Stimulated activated CD4-positive, alpha-beta T cell treated with anti-CD3 and anti-CD28 coated beads, Interleukin-12 subunit alpha, Interleukin-12 subunit beta, amount 100 ng/mL, for 48 hours (primary cell): ENCODE data around the gene FLT3LG.

Experiments used
- DNase-seq, 3 donors: peaks; one replicate each; pipeline ENCODE4 v3.0.0-alpha.2; 2020; ENCODE audit warnings: low read depth in 2 of 3, low spot score in 1 of 3

FLT3LG gene

DNA sequence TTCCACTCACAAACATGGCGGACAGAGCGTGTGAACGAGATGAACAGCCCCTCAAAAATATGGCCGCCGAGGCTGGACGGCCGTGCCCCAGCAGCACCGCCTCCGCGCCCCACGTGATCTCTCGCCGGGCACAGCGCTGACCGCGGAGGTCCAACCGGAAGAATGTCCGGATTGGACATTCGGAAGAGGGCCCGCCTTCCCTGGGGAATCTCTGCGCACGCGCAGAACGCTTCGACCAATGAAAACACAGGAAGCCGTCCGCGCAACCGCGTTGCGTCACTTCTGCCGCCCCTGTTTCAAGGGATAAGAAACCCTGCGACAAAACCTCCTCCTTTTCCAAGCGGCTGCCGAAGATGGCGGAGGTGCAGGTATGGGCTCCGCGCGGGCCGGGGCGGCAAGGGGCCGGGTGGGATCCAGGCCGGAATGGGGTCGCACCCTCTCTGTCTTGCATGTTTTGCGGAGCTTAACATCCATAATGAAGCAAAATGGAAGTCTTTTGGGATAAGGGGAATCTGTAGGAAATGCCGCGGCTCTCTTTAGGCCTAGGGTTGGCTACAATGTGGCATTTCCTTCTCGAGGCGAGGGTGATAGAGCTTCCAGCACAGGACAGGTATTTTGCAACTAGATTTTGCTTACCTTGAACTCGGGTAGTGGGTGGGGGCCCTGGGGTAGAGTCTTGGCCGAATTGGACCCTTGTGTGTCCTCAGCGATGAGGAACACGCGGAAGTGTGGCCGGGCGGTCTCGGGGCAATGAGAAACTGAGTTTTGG lies 13.4 kb downstream of the FLT3LG start, which contains the start of gene RPL13A:
TSS of gene RPL13A (plus strand) at position 332 of the 769 bp plus-strand sequence. CDS start at position 354, 22 bp downstream.
- DNase-seq = peak; percentile 99 to 100 (median 100)

DNA sequence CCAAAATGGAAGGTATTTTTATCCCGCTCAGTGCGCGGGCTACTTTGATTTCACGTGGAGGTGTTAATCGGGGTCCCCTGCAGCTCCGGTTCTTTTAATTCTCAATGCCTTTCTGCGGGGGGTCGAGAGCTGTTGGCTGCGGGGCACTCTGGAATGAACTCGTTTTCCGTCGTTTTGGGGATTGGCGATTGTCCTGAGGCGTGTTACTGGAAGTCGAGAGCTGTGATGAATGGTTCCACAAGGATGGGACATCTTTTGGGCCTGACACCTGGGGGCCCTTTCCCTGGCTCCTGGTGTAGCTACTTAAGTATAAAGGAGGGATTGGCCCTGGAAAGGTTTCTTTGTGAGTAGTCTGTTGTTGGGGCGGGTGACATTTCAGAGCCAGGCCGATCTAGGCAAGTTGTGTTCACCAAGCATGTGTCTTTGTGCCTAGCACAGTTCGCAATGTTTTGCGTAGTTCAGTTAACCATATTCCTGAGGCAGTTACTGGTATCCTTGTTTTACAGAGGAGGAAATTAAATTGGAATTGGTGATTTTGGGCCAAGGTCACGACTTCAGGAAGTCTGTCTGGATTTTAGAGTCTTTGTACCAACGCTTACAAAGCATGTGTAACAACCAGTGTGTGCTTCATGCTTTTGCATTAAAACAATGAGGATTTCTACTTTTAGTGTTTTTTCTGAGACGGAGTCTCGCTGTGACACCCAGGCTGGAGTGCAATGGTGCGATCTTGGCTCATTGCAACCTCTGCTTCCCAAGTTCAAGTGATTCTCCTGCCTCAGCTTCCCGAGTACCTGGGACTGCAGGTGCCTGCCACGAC lies 14.2 kb downstream of the FLT3LG start:
- no peak for DNase-seq

DNA sequence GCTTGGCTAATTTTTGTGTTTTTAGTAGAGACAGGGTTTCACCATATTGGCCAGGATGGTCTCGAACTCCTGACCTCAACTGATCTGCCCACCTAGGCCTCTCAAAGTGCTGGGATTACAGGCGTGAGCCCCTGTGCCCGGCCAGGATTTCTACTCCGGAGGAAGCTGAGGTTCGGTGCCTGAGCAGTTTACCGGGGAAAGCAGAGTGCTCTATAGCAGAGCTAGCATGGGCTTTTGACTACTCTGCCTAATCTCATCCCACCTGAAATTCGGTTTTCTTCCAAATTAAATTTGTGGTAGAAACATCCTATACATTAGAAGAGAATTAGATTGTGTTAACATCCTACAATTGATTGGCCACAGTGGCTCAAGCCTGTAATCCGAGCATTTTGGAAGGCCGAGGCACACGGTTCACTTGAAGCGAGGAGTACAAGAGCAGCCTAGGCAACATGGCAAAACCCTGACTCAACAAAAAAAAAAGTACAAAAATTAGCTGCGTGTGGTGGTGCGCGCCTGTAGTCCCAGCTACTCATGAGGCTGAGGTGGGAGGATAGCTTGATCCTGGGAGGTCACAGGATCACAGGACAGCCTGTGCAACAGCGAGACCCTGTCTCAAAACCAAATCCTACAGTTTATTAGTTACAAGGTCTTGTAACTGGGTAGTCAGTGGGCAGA lies 15.0 kb downstream of the FLT3LG start:
- no peak for DNase-seq

DNA sequence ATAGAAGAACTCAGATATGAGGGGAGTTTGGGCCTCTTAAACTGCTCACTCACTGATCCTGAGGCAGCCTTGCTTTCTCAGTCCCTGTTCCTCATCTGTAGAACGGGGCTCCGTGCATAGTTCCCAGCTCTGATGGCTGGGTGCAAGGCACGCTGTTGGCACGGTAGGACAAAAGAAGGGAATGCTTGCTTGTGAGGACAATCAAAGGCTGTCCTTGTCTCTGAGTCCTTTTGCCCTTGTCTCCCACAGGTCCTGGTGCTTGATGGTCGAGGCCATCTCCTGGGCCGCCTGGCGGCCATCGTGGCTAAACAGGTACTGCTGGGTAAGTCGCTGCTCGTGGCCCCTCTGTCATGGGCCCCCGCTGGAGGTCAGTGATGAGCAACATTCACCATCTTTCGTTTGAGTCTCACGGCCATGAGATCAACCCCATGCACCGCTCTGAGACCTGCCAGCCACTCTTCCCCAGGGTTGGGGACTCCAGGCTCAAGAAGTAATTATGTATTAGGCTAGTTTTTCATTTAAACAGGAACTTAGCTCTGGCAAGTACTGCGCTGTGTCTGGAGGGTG lies 15.7 kb downstream of the FLT3LG start:
- DNase-seq = no peak

DNA sequence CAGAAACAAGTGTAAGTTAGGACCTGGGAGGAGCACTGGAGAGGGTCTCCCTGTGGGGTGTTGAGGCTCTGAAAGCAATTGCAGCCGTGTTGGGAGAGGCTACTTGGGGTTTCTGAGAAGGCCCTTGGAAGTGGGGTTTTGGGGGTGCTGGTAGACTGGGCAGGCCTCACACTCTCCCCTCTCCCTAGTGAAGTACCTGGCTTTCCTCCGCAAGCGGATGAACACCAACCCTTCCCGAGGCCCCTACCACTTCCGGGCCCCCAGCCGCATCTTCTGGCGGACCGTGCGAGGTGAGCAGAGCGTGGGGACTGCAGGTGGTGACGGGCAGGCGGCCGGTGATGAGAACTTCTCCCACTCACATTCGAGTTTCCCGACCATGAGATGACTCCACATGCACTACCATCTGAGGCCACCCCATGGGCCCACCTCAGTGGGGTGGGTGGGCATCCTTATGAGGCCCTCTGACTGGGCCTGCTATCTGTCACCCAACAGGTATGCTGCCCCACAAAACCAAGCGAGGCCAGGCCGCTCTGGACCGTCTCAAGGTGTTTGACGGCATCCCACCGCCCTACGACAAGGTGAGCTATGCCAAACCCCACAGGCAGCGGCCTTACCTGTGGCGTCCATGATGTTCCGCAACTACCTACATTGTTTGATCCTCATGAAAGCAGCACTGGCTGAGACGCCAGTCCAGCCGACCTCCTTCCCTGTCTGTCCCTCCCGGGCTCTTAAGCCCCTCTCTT lies 16.4 kb downstream of the FLT3LG start:
- no peak for DNase-seq

DNA sequence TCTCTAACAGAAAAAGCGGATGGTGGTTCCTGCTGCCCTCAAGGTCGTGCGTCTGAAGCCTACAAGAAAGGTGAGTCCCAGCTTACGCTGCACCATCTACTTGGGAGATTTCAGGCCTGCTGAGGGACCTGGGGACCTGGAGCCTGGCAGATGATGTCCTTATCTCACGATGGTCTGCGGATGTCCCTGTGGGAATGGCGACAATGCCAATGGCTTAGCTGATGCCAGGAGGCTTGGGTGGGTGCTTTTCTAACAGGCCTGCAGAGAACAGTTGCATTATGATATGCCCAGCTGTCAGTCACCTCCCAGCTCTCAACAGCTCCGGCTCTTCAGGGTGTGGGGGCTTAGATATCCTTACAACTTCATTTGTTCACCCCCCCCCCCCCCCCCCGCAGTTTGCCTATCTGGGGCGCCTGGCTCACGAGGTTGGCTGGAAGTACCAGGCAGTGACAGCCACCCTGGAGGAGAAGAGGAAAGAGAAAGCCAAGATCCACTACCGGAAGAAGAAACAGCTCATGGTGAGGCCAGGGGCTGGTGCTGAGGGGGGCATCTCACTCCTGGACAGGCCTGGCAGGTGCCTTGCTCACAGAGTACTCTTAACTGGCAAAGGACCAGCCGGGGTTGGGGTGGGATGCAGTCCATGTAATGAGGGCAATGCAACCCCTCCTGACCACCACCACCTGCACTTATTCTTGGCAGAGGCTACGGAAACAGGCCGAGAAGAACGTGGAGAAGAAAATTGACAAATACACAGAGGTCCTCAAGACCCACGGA lies 17.2 kb downstream of the FLT3LG start:
- DNase-seq = no peak

DNA sequence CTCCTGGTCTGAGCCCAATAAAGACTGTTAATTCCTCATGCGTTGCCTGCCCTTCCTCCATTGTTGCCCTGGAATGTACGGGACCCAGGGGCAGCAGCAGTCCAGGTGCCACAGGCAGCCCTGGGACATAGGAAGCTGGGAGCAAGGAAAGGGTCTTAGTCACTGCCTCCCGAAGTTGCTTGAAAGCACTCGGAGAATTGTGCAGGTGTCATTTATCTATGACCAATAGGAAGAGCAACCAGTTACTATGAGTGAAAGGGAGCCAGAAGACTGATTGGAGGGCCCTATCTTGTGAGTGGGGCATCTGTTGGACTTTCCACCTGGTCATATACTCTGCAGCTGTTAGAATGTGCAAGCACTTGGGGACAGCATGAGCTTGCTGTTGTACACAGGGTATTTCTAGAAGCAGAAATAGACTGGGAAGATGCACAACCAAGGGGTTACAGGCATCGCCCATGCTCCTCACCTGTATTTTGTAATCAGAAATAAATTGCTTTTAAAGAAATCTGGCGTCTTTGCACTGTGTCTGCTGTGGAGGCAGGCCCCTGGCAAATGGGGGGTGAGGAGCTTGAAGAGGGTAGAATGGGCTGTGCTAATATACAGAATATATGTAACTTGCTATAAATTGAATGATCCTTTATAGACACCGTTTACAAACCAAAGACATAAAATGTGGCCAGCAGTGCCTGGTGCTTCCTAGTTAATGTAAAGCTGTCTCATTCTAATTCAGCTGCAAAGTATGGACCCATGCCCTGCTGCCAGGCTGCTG lies 18.0 kb downstream of the FLT3LG start:
- DNase-seq = no peak

DNA sequence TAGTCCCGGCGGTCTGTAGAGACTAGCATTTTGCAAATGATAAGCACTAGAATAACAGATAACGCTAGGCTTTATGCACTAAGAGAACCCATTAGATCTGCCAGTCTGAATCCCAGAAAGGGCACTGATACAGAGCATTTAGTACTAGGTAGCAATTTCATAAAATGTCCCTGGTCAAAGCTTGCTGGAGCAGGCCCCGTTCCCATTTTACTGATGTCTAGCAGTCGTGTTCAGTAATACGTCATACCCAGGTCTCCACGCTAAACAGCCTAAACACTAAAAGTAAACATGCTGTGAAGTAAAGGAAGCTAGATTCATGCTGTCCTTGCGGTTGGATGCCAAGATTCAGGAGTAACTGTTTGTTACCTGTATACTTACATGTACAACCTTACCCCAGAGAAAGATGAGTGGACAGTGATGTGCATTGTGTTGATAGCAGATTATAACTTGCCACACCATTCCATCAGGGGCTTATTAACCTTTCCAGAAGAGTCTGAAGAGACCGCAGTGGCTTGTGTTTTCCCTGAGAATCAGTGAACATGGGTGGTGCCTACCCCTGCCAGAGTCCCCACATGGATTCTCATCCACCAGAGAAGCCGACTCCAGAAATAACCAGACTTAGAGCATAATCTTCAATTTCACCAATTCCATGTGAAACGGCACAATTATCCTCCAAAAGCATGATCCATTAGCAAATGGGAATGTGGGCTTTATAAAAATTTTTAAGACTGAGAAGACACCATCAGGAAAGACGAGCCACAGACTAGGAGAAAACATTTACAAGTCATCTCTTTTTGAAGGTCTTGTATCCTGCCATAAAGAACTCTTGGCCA lies 18.8 kb downstream of the FLT3LG start:
- no peak for DNase-seq

DNA sequence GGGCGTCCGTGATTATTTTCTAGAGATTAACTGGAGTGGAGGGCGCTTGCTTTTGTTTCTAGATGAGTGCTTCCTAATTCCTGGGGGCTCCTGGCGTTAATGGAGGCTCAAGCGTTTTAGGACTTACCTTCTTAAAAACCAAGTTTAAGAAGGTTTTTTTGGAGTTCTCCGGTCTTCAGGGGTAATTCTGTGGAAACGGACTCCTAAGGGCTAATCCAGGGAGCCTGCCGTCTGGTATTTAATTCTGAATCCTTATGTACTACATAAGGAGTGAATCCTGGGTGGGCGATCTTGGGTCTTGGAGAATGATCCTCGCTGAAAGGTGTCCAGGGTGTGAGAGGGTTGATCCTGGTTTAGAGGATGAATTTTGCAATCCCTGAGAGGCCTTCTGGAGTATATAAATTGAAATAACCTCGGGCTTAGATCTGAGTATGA lies 22.6 kb downstream of the FLT3LG start:
- no peak for DNase-seq

DNA sequence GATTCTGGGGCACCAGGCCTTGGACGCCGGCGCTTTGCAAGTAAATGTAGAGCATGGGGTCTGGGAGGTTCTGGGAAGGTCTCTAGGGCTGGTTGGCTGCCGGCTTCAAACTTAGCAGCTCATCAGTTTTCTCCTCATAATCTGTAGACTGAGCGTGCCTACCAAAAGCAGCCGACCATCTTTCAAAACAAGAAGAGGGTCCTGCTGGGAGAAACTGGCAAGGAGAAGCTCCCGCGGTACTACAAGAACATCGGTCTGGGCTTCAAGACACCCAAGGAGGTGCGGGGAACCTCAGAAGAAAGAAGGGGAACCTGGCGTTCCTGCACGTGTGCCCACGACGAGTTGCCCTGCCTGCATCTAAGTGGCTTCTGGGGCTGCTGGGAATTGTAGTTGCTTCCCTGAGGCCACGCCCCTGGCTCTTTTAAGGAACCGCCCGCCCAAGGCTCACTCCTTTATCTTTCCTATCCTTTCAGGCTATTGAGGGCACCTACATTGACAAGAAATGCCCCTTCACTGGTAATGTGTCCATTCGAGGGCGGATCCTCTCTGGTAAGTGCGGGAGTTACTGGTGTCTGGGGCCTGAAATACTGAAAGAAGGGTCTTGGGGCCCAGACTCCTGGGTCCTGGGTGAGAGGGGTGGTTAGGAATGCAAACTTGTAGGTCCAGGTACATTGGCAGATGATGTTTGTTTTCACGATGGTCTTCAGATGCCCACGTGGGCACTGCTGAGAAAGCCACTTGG lies 23.2 kb downstream of the FLT3LG start:
- peak in 1 of 3 donors; percentile 63 for DNase-seq

DNA sequence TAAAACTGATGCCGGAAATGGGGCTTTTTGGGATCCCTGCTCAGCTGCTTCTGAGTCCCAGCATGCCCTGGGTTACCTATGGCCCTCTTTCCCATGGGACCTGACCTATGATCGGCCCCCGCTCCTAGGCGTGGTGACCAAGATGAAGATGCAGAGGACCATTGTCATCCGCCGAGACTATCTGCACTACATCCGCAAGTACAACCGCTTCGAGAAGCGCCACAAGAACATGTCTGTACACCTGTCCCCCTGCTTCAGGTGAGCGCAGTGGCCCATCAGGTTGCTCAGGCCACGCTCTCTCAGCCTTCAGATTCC lies 23.7 kb downstream of the FLT3LG start:
- DNase-seq = no peak

DNA sequence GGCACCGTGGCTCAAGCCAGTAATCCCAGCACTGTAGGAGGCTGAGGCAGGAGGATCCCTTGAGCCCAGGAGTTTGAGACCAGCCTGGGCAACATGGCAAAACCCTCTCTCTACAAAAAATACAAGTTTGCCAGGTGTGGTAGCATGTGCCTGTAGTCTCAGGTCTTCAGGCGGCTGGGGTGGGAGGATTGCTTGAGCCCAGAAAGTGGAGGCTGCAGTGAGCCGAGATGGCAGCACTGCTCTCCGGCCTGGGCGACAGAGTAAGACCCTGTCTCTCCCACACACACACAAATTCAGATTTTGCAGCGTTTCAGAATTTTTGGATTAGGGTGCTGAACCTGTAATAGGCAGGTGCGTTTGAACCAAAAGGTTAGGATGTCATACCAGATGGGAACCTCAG lies 24.5 kb downstream of the FLT3LG start:
- no peak for DNase-seq

DNA sequence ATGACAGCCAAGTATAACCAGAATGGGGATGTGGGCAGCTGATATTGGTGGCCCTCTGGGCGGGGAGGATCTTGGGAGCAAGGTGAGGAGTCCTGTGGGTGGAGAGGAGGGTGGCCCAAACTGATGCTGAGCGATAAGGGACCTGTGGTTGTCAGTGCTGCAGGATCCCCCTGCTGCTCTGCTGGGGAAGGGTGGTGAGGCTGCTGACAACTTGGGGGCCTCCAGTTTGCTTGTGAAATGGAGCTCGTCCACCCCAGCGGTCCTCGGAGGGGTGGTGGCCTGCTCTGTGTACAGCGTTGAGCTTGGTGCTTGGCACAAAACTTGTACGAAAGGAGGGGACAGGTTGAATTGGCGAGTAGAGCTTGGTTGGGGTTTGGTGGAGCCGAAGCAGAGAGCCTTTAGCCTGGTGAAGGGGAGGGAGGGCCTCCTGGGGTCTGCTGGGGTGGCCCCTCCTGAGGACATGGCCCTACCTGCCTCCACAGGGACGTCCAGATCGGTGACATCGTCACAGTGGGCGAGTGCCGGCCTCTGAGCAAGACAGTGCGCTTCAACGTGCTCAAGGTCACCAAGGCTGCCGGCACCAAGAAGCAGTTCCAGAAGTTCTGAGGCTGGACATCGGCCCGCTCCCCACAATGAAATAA lies 25.1 kb downstream of the FLT3LG start:
- DNase-seq = no peak

DNA sequence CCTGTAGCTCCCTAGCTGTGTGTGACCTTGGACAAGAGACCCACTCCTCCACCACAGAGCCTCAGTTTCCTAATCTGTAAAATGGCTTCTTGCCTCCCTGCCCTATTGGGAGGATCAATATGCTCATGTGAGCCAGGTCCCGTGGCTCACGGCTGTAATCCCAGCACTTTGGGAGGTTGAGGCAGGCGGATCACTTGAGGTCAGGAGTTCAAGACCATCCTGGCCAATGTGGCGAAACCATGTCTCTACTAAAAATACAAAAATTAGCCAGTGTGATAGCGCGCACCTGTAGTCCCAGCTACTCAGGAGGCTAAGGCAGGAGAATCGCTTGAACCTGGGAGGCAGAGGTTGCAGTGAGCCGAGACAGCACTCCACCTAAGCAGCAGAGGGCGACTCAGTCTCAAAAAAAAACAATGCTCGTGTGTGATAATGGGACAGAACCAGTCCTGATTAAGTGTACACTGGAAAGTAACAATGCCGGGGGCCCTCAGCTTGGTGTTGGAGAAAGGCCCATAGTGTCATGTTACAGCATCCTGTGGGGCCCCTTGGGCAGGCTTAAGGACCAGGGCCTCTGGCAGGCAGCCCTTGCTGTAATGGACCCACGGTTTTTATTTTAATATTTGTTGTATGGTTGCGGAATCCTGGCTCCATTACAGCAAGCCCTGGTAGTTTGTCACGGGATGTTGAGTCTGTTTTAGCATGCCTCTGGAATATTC lies 29.0 kb downstream of the FLT3LG start:
- no peak for DNase-seq

DNA sequence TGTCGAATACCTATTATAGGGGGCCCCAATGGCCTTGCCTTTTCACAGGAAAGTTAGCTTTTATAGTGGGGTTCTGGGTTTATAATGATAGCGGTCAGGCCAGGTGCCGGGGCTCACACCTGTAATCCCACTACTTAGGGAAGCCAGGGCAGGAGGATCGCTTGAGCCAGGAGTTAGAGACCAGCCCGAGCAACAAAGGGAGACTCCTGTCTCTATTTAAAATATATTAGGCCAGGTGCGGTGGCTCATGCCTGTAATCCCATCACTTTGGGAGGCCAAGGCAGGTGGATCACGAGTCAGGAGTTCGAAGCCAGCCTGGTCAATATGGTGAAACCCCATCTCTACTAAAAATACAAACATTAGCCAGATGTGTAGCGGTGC lies 29.6 kb downstream of the FLT3LG start:
- DNase-seq = no peak

DNA sequence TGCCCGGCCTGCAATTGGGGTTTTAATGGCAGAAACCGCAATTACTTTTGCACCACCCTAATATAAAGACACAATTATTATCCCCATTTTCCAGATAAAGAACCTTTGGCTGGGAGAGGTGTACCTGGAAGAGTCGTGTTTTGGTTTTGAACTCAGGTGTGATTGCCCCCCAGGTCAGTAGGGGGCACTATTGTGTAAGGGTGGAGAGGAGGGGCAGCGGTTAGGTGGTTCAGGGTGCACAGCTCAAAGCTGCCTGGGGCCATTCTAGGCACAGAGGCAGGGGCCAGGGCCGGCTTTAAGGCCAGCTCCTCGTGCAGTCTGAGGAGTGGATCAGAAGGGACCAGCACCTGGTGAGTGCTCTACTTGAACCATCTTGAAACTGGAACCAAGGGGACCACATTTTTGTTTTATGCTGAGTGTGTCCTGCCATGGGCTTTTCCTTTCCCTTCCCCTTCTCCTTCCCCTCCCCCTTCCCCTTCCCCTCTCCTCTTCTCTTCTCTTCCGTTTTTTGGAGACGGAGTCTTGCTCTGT lies 32.6 kb downstream of the FLT3LG start:
- peak in 1 of 3 donors; percentile 83 for DNase-seq
